Breast epithelium (tissue), 3 donors: Measurements from ENCODE around the gene FHAD1.

Source experiments
- POLR2A ChIP-seq: fragments of 450-650 bp; IDR thresholded peaks from one replicate; pipeline ENCODE4 v1.6.1; 2016; ENCODE audit warnings: antibody characterized with exemption, mild to moderate bottlenecking, moderate library complexity
- TF ChIP-seq, protein P1 (sequence below), 3 donors: fragments of 450-650 bp; IDR thresholded peaks; one replicate each; pipeline ENCODE4 v1.5.1; 2016 to 2017; ENCODE audit warnings: antibody characterized with exemption in 3 of 3, mild to moderate bottlenecking in 3 of 3, moderate library complexity in 3 of 3

- TF ChIP-seq, protein P1, sequence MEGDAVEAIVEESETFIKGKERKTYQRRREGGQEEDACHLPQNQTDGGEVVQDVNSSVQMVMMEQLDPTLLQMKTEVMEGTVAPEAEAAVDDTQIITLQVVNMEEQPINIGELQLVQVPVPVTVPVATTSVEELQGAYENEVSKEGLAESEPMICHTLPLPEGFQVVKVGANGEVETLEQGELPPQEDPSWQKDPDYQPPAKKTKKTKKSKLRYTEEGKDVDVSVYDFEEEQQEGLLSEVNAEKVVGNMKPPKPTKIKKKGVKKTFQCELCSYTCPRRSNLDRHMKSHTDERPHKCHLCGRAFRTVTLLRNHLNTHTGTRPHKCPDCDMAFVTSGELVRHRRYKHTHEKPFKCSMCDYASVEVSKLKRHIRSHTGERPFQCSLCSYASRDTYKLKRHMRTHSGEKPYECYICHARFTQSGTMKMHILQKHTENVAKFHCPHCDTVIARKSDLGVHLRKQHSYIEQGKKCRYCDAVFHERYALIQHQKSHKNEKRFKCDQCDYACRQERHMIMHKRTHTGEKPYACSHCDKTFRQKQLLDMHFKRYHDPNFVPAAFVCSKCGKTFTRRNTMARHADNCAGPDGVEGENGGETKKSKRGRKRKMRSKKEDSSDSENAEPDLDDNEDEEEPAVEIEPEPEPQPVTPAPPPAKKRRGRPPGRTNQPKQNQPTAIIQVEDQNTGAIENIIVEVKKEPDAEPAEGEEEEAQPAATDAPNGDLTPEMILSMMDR (IDR thresholded peaks at IDR 0.05) = no peak
- TF ChIP-seq POLR2A = no peak
Observed at GRCh38 chr1:15331180-15331579, 84.2 kb downstream of the FHAD1 start.
